Measurements from ENCODE around the gene STUM. TPM values are rescaled to one million over a fixed set of nuclear protein-coding genes. Genes with fewer than 3 reads are reported as not detected.

STUM gene
- total and polyA plus RNA-seq, 2 of the 8 experiments (the other 6 are each of a cell fraction or from before 2014, with no cell fraction given), result 0.76 to 1.2 TPM

GRCh38 chr1:226645279-226645976, 96.9 kb downstream of the STUM start (continued):
- TF ChIP-seq RAD21 (IDR thresholded peaks at IDR 0.05 in 1 of 2, conservative IDR thresholded peaks at IDR 0.05 in 1 of 2; ENCODE audit: low read depth in 2 of 2, low read length in 2 of 2), result no peak

Measured in H1 (cell line).